ENCODE measurements around the gene KCMF1. TPM values are rescaled to one million over a fixed set of nuclear protein-coding genes. Genes with fewer than 3 reads are reported as not detected.

The KCMF1 gene
- total RNA-seq, 1 donor from 2014 or later, result 63.9 TPM

- no peaks in the 10 kb centered on the region for H3K27me3 Mint-ChIP-seq (ENCODE audit: low read depth)
Observed at GRCh38 chr2:84947010-84947593, 23.9 kb upstream of the KCMF1 start.

GRCh38 chr2:84953535-84953934 is 17.4 kb upstream of the KCMF1 start:
- H3K4me3 Mint-ChIP-seq, result no peak overlapping the region
- H3K27me3 Mint-ChIP-seq (ENCODE audit: low read depth), result no peaks in the 10 kb centered on the region
- peaks cover 17% of the 10 kb centered on the region for H3K4me1 Mint-ChIP-seq
- DNase-seq (ENCODE audit: low spot score in 2 of 2, unreplicated experiment in 2 of 2), result no peak
- no peaks in the 10 kb centered on the region for H3K36me3 Mint-ChIP-seq
- H3K9me3 Mint-ChIP-seq, result no peaks in the 10 kb centered on the region
- no peak overlapping the region for H3K27ac Mint-ChIP-seq
- no peak for TF ChIP-seq CTCF (IDR thresholded peaks at IDR 0.05; ENCODE audit: unreplicated experiment)

More at GRCh38 chr2:84947010-84947593, 23.9 kb upstream of the KCMF1 start:
- Mint-ChIP-seq H3K36me3 (no peaks in the 10 kb centered on the region), H3K9me3 (no peaks in the 10 kb centered on the region), H3K4me1 (no peaks in the 10 kb centered on the region), H3K4me3 (no peak overlapping the region), H3K27ac (no peak overlapping the region)
- TF ChIP-seq CTCF (IDR thresholded peaks at IDR 0.05; ENCODE audit: unreplicated experiment), result no peak
- no peak for DNase-seq (ENCODE audit: low spot score in 2 of 2, unreplicated experiment in 2 of 2)

GRCh38 chr2:84954329-84954728 is 16.6 kb upstream of the KCMF1 start:
- H3K27me3 Mint-ChIP-seq (ENCODE audit: low read depth), result no peaks in the 10 kb centered on the region
- peaks cover 25% of the 10 kb centered on the region for H3K4me1 Mint-ChIP-seq
- no peak overlapping the region for H3K27ac Mint-ChIP-seq
- H3K9me3 Mint-ChIP-seq, result no peaks in the 10 kb centered on the region
- H3K36me3 Mint-ChIP-seq, result no peaks in the 10 kb centered on the region
- no peak for TF ChIP-seq CTCF (IDR thresholded peaks at IDR 0.05; ENCODE audit: unreplicated experiment)
- DNase-seq (ENCODE audit: low spot score in 2 of 2, unreplicated experiment in 2 of 2), result no peak
- H3K4me3 Mint-ChIP-seq, result no peak overlapping the region

- no peak for DNase-seq (ENCODE audit: low spot score in 2 of 2, unreplicated experiment in 2 of 2)
- Mint-ChIP-seq H3K4me1 (peaks cover 30% of the 10 kb centered on the region), H3K27me3 (ENCODE audit: low read depth) (no peaks in the 10 kb centered on the region), H3K4me3 (no peak overlapping the region), H3K36me3 (no peaks in the 10 kb centered on the region), H3K27ac (peak overlapping the region; percentile 67), H3K9me3 (no peaks in the 10 kb centered on the region)
- no peak for TF ChIP-seq CTCF (IDR thresholded peaks at IDR 0.05; ENCODE audit: unreplicated experiment)
Observed at GRCh38 chr2:84956334-84957297, 14.3 kb upstream of the KCMF1 start.

DNA sequence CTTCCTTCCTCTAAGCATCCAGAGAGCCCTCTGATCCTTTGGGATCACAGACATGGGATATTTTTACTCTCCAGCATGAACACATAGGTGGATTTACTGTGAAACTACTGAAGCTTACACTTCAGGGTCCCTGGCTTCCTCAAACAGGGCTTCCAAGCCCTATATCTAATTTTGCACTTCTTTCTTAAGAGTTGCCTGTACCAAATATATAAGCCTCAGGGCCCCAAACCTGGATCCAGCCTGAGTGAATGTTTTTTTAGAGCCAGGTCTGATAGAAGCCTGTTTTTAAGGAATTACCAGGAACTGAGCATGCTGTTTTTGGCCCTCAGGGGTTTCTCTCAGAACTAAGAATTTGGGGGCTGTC is 13.2 kb upstream of the KCMF1 start:
- no peaks in the 10 kb centered on the region for H3K9me3 Mint-ChIP-seq
- no peak for DNase-seq (ENCODE audit: low spot score in 2 of 2, unreplicated experiment in 2 of 2)
- H3K27ac Mint-ChIP-seq, result peak overlapping the region; percentile 91
- no peaks in the 10 kb centered on the region for H3K27me3 Mint-ChIP-seq (ENCODE audit: low read depth)
- no peak for TF ChIP-seq CTCF (IDR thresholded peaks at IDR 0.05; ENCODE audit: unreplicated experiment)
- peaks cover under 1% of the 10 kb centered on the region for H3K36me3 Mint-ChIP-seq
- H3K4me1 Mint-ChIP-seq, result peaks cover 30% of the 10 kb centered on the region
- H3K4me3 Mint-ChIP-seq, result peak overlapping the region; percentile 26

All from mesothelial cell of epicardium (in vitro differentiated cells).